Measurements from ENCODE around the gene RAB7A. TPM values are rescaled to one million over a fixed set of nuclear protein-coding genes. Genes with fewer than 3 reads are reported as not detected.

The RAB7A gene
- total and polyA plus RNA-seq, 8 donors, result 43.6 to 112 (median 68.7) TPM

DNA sequence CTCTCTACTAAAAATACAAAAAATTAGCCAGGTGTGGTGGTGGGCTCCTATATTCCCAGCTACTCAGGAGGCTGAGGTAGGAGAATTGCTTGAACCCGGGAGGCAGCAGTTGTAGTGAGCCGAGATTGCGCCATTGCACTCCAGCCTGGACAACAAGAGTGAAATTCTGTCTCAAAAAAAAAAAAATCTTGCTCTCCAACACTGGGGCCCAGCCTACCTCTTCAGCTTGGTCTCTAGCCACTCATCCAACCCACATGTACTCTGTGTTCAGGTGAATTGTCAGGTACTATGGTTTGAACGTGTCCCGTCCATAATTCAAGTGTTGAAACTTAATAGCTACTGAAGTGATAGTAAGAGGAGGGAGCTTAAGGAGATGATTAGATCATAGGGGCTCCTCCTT is 22.4 kb upstream of the RAB7A start:
- no peak for ATAC-seq
- no peaks in the 10 kb centered on the region for H3K9me3 ChIP-seq
- H3K27ac ChIP-seq, result no peak overlapping the region
- H3K27me3 ChIP-seq, result no peaks in the 10 kb centered on the region
- 90 to 92% methylated on average over 5 of the region's 5 CpGs for WGBS, 2 donors
- TF ChIP-seq, protein P1, sequence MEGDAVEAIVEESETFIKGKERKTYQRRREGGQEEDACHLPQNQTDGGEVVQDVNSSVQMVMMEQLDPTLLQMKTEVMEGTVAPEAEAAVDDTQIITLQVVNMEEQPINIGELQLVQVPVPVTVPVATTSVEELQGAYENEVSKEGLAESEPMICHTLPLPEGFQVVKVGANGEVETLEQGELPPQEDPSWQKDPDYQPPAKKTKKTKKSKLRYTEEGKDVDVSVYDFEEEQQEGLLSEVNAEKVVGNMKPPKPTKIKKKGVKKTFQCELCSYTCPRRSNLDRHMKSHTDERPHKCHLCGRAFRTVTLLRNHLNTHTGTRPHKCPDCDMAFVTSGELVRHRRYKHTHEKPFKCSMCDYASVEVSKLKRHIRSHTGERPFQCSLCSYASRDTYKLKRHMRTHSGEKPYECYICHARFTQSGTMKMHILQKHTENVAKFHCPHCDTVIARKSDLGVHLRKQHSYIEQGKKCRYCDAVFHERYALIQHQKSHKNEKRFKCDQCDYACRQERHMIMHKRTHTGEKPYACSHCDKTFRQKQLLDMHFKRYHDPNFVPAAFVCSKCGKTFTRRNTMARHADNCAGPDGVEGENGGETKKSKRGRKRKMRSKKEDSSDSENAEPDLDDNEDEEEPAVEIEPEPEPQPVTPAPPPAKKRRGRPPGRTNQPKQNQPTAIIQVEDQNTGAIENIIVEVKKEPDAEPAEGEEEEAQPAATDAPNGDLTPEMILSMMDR (IDR thresholded peaks at IDR 0.05), result no peak
- FAIRE-seq, result no peak
- no peak for DNase-seq
- H3K36me3 ChIP-seq, result no peaks in the 10 kb centered on the region
- intact Hi-C loops (cut with DNase I), result no loop called here
- H3K4me1 ChIP-seq, result no peaks in the 10 kb centered on the region
- no peak overlapping the region for H3K4me3 ChIP-seq

DNA sequence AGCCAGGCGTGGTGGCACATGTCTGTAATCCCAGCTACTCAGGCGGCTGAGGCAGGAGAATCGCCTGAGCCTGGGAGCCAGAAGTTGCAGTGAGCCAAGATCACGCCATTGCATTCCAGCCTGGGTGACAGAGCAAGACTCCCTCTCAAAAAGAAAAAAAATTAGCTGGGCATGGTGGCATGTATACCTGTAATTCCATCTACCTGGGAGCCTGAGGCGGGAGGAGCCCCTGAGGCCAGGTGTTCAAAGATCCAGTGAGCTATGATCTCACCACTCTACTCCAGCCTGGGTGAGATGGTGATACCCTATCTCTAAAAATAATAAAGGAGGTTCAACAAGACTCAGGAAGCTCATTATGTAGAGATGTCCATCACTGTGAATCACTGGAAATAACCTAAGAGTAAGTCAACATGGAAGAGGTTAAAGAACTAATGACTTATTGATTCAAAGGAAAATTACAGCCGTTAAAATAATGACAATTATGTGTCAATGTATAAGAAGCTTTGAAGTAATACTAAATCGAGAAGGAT is 19.8 kb upstream of the RAB7A start:
- intact Hi-C loops (cut with DNase I), result no loop called here

DNA sequence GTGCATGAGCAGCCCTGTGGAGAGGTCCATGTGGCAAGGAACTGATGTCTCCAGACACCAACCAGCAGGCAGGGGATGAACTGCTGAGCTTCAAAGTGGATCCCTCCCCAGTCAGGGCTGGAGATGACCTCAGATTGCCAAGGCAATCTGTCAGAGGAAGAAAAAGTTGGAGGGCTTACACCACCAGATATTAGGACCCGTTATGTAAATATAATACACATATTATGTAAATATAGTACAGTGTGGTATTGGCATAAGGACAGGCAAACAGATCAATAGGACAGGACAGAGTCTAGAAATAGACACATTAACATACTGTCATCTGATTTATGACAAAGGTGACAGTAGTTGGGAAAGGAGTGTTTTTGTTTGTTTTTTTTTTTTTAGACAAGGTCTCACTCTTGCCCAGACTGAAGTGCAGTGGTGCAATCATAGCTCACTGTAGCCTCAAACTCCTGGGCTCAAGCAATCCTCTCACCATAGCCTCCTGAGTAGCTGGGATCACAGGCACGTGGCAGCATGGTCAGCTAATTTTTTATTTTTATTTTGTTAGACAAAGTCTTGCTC is 18.0 kb upstream of the RAB7A start:
- FAIRE-seq, result no peak

More for the DNA sequence above, 19.8 kb upstream of the RAB7A start:
- Histone ChIP-seq H3K36me3 (no peaks in the 10 kb centered on the region), H3K4me1 (no peaks in the 10 kb centered on the region), H3K4me3 (no peak overlapping the region), H3K9me3 (no peaks in the 10 kb centered on the region), H3K27ac (no peak overlapping the region), H3K27me3 (no peaks in the 10 kb centered on the region)
- ATAC-seq (no peak), FAIRE-seq (no peak), DNase-seq (no peak)
- 76 to 89% methylated on average over 7 of the region's 7 CpGs for WGBS, 2 donors
- TF ChIP-seq, protein P1 (IDR thresholded peaks at IDR 0.05), result no peak

DNA sequence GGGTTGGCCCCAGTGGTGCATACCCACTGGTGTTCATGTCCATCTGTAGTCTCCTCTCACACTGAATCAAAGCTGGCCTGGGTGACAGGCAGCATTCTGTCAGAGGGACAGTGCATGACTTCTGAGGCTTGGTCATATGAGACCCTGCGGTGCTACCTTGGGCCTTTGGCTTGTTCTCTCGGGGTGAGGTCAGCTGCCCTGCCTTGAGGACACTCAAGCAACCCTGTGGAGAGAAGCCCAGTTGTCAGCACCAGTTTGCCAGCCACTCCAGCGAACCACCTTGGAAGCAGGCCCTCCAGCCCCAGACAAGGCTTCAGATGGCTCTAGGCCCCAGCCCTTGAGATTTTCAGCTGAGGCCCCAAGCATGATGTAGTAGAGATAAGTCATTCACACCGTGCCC is 16.9 kb upstream of the RAB7A start:
- Histone ChIP-seq H3K27me3 (no peaks in the 10 kb centered on the region), H3K27ac (no peak overlapping the region), H3K4me3 (no peak overlapping the region), H3K9me3 (no peaks in the 10 kb centered on the region), H3K36me3 (no peaks in the 10 kb centered on the region), H3K4me1 (no peaks in the 10 kb centered on the region)
- TF ChIP-seq, protein P1 (IDR thresholded peaks at IDR 0.05), result no peak
- intact Hi-C loops (cut with DNase I), result no loop called here
- FAIRE-seq (no peak), DNase-seq (no peak), ATAC-seq (no peak)
- WGBS, 2 donors, result 86 to 94% methylated on average over 4 of the region's 4 CpGs

More for the DNA sequence above, 18.0 kb upstream of the RAB7A start:
- ATAC-seq, result no peak
- Histone ChIP-seq H3K27me3 (no peaks in the 10 kb centered on the region), H3K27ac (no peak overlapping the region), H3K4me1 (no peaks in the 10 kb centered on the region), H3K9me3 (no peaks in the 10 kb centered on the region), H3K4me3 (no peak overlapping the region), H3K36me3 (no peaks in the 10 kb centered on the region)
- WGBS, 2 donors, result 18 to 29% methylated on average over 2 of the region's 2 CpGs
- intact Hi-C loops (cut with DNase I), result no loop called here
- no peak for DNase-seq
- TF ChIP-seq, protein P1 (IDR thresholded peaks at IDR 0.05), result no peak

DNA sequence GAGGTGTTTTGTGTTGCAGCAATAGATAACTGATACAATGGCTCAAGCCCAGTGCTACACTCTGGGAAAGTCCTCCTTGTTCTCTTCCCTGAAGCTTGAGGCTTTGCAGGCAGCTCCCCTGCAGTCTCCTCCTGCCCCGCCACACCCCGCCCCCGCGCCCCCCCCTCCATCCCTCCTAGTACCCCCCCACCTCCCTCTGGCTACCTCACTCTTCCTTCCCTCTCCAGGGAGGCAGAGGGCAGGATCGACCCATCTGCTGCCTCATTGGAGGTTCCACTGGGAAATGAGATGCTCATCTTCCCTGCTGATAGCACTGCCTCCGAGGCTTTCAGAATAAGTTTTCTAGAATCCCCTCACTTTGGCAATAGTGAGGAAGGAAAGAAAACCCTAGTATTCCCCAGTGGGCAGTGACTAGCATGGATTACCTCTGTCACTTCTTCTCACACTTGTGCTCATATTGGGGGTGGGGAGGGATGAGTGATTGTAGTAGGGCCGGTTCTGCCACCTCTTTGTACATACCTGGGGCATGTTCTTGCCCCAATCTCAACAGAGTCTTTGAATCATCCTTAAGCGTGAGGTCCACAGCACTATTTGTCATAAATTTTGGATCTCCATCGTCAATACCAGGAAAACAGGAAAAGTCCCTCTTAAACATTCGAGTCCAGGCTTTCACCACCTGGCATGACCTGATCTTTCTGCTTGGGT is 16.3 kb upstream of the RAB7A start:
- Histone ChIP-seq H3K4me3 (no peak overlapping the region), H3K4me1 (no peaks in the 10 kb centered on the region), H3K9me3 (no peaks in the 10 kb centered on the region), H3K36me3 (no peaks in the 10 kb centered on the region), H3K27me3 (no peaks in the 10 kb centered on the region), H3K27ac (no peak overlapping the region)
- TF ChIP-seq, protein P1 (IDR thresholded peaks at IDR 0.05), result no peak
- DNase-seq (no peak), ATAC-seq (no peak), FAIRE-seq (no peak)
- intact Hi-C loops (cut with DNase I), result no loop called here
- 53 to 76% methylated on average over 9 to 10 of the region's 10 CpGs for WGBS, 2 donors

Measured in pancreas (tissue), 10 donors.